Muscle of back (tissue), 11 donors: ENCODE data around the gene TRERF1. TPM values are rescaled to one million over a fixed set of nuclear protein-coding genes. Genes with fewer than 3 reads are reported as not detected.
A peak's percentile ranks its signal among the peaks of the same experiment; 100 is the strongest.
"Not testable (repeated sequence)": the region's sequence is repeated elsewhere in the genome, so short reads cannot be mapped to it uniquely, and the experiment has no call there.

Experiments
- DNase-seq, 3 donors: peaks; one replicate each; pipeline versions ENCODE4 v3.0.0 to v3.0.0-alpha.2; 2013
- polyA plus RNA-seq, 10 donors: library from polyadenylated mRNA; unstranded; fragments of 120-200 nt; gene quantifications; one replicate each; pipeline ENCODE4 v1.2.1, GENCODE V29; 2013; ENCODE audit not compliant: insufficient read length in 10 of 10

TRERF1 gene
- polyA plus RNA-seq, 10 donors: 7.1 to 12.6 (median 8.7) TPM

DNA sequence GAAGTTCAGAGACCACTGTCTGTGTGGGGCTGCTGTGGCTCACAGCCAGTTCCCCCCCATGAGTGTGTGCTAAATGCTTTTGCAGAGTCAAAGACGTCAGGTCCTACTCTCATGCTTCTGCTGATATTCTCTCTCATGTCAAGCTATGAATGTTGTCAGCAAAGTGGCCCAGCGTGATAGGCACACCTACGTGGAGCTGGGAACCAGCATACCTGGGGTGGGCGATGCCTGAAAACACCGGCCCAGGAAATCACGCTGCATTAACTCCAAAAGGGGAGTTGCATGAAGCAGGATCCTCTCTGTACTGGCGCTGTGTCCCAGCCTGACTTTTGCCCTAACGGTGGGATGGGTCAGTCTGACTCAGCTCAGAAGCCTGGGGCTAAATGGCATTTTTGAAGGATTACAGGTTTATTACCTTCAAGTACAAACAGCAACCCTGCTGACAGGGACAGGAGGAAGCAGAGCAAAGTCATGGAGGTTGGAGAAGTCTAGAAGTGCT lies 225.0 kb downstream of the TRERF1 start:
- DNase-seq: no peak

GRCh38 chr6:42226161-42226611 lies 225.5 kb downstream of the TRERF1 start:
- peak in 1 of 3 donors; percentile 35 for DNase-seq

- DNase-seq: no peak
Observed at GRCh38 chr6:42225419-42225818, 226.3 kb downstream of the TRERF1 start.

GRCh38 chr6:42225029-42225339 lies 226.7 kb downstream of the TRERF1 start:
- DNase-seq: no peak

- DNase-seq: peak in 1 of 3 donors; percentile 39
Observed at GRCh38 chr6:42224222-42225028, 227.3 kb downstream of the TRERF1 start.

DNA sequence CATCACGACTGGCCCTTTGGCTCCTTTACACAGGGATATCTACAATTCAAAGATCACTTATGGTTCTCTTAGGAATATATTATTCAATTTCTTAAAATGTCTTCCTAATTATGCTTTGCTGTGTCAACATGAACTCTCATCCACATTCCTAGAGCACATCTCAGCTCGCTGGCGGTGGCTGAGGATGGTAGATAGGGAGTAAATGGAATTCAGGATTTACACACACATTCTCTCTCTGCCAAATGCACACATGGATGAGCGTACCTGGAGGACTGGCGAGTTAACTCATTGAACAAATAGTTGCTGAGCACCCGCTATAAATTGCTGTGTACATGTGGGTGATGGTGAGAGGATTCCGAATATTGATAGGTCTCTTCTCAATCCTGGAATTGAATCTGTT lies 229.3 kb downstream of the TRERF1 start:
- no peak for DNase-seq

DNA sequence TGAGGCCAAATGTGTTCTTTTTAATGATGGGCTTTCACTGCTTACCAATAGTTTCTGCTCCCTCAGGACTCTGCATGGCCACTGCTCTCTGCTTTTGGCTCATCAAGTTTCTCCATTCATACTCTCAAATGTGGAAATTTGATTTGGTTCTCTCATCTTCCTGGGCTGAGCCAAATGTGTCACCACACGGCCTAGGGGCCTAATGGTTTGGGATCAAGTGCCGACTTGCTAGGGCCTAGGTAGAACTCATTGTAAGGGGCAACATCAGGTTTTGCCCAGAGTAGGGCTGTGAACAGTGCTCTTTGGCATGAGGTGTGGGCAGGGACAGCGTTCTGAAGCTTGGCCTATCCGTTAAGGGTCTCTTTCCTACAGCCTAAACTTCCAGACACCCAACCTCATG lies 230.2 kb downstream of the TRERF1 start:
- no peak for DNase-seq

- DNase-seq: no peak
Observed at GRCh38 chr6:42220807-42221206, 230.9 kb downstream of the TRERF1 start.

GRCh38 chr6:42217519-42218367 lies 234.0 kb downstream of the TRERF1 start, which contains the start of gene MRPS10:
TSS of gene MRPS10 (minus strand) at chr6:42217861. CDS start at chr6:42217849, 12 bp downstream.
- DNase-seq: peak; percentile 94 to 96 (median 95)

- peak in 1 of 3 donors; percentile 13 for DNase-seq
Observed at GRCh38 chr6:42217157-42217518, 234.6 kb downstream of the TRERF1 start.

GRCh38 chr6:42216495-42216894 lies 235.2 kb downstream of the TRERF1 start:
- not testable (repeated sequence) for DNase-seq

GRCh38 chr6:42212442-42212841 lies 239.3 kb downstream of the TRERF1 start:
- no peak for DNase-seq

- DNase-seq: no peak
Observed at GRCh38 chr6:42211726-42212125, 240.0 kb downstream of the TRERF1 start.

DNA sequence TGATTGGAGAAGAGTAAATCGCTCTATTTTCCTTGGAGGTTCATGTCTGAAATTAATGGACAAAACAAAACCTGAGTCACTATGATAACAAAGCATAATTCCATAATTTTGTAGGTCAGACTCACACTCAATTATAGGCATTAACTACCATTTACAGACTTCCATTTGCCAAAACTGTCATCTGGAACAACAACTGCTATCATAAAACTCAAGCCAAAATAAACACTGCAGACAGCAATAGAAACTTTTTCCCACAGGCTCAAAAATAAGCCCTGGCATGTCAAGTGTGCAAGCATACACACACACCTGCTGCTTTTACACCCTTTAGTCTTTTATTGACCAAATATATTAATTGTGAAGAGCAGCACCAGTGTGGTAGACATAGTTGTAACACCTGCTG lies 241.2 kb downstream of the TRERF1 start:
- no peak for DNase-seq

GRCh38 chr6:42207559-42207958 lies 244.2 kb downstream of the TRERF1 start:
- not testable (repeated sequence) for DNase-seq

GRCh38 chr6:42204768-42205282 lies 246.9 kb downstream of the TRERF1 start:
- DNase-seq: no peak

DNA sequence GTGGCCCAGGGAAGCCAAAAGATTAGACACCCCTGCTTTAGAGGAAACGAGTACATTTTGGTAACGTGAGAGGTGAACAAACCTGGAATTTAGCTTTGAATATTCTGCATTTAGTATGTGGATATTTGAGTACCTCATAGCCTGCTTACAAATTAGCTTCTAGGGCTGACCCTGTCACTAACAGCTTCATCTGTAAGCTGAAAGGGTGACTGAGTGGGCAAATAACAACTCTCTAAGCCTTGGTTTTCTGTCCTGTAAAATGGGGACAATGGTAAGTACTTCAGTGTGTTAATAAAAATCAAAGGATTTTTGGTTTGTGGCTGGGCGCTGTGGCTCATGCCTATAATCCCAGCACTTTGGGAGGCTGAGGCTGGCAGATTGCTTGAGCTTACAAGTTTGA lies 248.5 kb downstream of the TRERF1 start:
- DNase-seq: no peak

DNA sequence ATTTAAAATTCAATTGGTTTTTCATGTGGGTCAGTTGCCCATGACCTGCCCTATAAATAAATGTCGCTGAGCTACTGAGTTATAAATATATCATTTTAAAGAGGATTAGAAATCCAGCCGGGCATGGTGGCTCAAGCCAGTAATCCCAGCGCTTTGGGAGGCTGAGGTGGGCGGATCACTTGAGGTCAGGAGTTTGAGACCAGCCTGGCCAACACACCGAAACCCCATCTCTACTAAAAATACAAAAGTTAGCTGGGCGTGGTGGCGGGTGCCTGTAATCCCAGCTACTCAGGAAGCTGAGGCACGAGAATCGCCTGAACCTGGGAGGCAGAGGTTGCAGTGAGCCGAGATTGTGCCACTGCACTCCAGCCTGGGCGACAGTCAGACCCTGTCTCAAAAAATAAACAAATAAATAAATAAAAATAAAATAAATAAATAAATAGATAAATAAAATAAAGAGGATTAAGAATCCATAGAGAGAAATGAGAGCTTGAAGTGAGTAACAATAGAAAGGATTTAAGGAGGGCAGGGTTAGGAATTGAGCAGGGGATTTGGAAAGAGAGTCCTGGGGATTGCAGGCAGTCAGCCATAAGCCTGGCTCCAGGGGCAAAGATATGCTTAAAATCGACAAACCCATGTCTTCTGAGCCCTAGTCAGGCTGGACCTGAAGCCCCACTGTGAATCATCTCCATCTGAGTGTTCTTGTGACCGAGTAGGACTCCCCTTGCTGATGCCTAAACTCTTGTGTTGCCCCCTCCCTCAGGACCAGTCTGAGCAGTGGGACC lies 249.4 kb downstream of the TRERF1 start:
- not testable (repeated sequence) for DNase-seq

DNA sequence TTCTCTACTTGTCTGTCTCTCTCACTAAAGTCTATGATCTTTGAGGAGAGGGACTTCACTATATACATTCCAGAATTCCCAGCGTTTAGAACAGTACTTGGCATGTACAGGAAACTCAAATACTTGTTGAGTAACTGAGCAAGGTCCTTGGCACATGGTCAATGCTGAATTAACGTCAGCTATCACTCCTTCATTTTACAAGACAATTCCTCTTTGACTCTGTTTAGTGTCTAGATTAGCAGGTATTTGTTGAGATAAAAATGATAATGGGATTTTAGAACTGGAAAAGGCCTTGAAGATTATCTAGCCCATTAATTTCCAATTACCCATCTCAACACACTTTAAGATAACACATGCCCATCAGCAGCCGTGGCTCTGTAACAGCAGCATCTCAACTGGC lies 250.3 kb downstream of the TRERF1 start:
- DNase-seq: no peak

DNA sequence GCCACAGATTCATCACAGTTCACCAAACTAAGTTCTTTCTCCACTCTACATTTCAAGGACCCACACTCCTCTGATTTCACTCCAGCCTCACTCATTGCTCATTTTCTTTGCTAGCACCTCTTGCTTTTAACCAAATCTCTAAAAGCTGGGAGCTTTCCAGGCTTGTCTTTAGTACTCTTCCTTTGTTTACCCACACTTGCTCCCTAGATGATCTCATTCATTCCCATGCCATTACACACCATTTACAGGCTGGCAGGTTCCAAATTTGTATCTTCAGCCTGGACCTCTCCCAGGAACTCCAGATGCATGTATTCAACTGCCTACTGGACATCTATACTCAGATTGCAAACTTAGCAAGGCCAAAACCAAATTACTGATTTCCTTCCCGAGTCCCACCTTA lies 251.7 kb downstream of the TRERF1 start:
- DNase-seq: peak in 1 of 3 donors; percentile 72

GRCh38 chr6:42199106-42199981 lies 252.4 kb downstream of the TRERF1 start:
- DNase-seq: no peak
